ENCODE results near the gene P2RY8. TPM values are rescaled to one million over a fixed set of nuclear protein-coding genes. Genes with fewer than 3 reads are reported as not detected.
"Not testable (repeated sequence)": the region's sequence is repeated elsewhere in the genome, so short reads cannot be mapped to it uniquely, and the experiment has no call there.

P2RY8 gene
- total RNA-seq, 4 donors from 2014 or later, result 0.34 to 1.3 (median 0.64) TPM

GRCh38 chrX:1477229-1477628, 59.8 kb downstream of the P2RY8 start:
- Histone ChIP-seq H3K4me3 (no peak overlapping the region), H3K9me3 (peaks cover 0 to 8% (median 0%) of the 10 kb centered on the region in 3 donors), H3K27me3 (no peaks in the 10 kb centered on the region), H3K36me3 (no peaks in the 10 kb centered on the region), H3K4me1 (peaks cover 0 to 12% (median 0%) of the 10 kb centered on the region in 3 donors), H3K27ac (no peak overlapping the region)
- DNase-seq, result no peak
- intact Hi-C loops (cut with DNase I), result no loop called here
- WGBS, 2 donors, result 48 to 77% methylated on average over 3 of the region's 3 CpGs
- no peak for TF ChIP-seq POLR2A (IDR thresholded peaks at IDR 0.05)
- TF ChIP-seq CTCF (IDR thresholded peaks at IDR 0.05), result no peak

- Histone ChIP-seq H3K27me3 (no peaks in the 10 kb centered on the region), H3K36me3 (no peaks in the 10 kb centered on the region), H3K9me3 (peaks cover 0 to 8% (median 0%) of the 10 kb centered on the region in 3 donors), H3K4me1 (peaks cover 0 to 8% (median 0%) of the 10 kb centered on the region in 3 donors), H3K27ac (no peak overlapping the region), H3K4me3 (no peak overlapping the region)
- DNase-seq, result no peak
- TF ChIP-seq CTCF (IDR thresholded peaks at IDR 0.05) (no peak), POLR2A (IDR thresholded peaks at IDR 0.05) (no peak)
- intact Hi-C loops (cut with DNase I), result no loop called here
- 84% methylated on average over 4 of the region's 5 CpGs; no CpG with 5 or more reads in 1 of the 2 donors for WGBS, 2 donors
Observed at GRCh38 chrX:1476682-1477081, 60.3 kb downstream of the P2RY8 start.

- no peak for DNase-seq
- WGBS, 2 donors, result 83 to 93% methylated on average over 1 of the region's 1 CpG
- intact Hi-C loops (cut with DNase I), result no loop called here
Observed at GRCh38 chrX:1475881-1476280, 61.1 kb downstream of the P2RY8 start.

GRCh38 chrX:1475481-1475880, 61.5 kb downstream of the P2RY8 start:
- Histone ChIP-seq H3K36me3 (no peaks in the 10 kb centered on the region), H3K27ac (no peak overlapping the region), H3K4me3 (no peak overlapping the region), H3K27me3 (peaks cover 0 to 2% (median 0%) of the 10 kb centered on the region in 4 donors), H3K4me1 (no peaks in the 10 kb centered on the region), H3K9me3 (peaks cover 0 to 8% (median 0%) of the 10 kb centered on the region in 3 donors)
- intact Hi-C loops (cut with DNase I), result no loop called here
- DNase-seq, result no peak
- WGBS, 2 donors, result 94% methylated on average over 4 of the region's 4 CpGs
- TF ChIP-seq POLR2A (IDR thresholded peaks at IDR 0.05), result no peak
- no peak for TF ChIP-seq CTCF (IDR thresholded peaks at IDR 0.05)

More at GRCh38 chrX:1475881-1476280, 61.1 kb downstream of the P2RY8 start:
- H3K27me3 ChIP-seq, result no peaks in the 10 kb centered on the region
- peaks cover 0 to 8% (median 0%) of the 10 kb centered on the region in 3 donors for H3K9me3 ChIP-seq
- H3K4me3 ChIP-seq, result no peak overlapping the region
- no peaks in the 10 kb centered on the region for H3K4me1 ChIP-seq
- no peak overlapping the region for H3K27ac ChIP-seq
- TF ChIP-seq POLR2A (IDR thresholded peaks at IDR 0.05), result no peak
- no peak for TF ChIP-seq CTCF (IDR thresholded peaks at IDR 0.05)
- H3K36me3 ChIP-seq, result no peaks in the 10 kb centered on the region

- intact Hi-C loops (cut with DNase I); DNase-seq; H3K27ac ChIP-seq; H3K4me3 ChIP-seq; H3K36me3 ChIP-seq; H3K9me3 ChIP-seq; H3K4me1 ChIP-seq: not testable (repeated sequence)
- WGBS, 2 donors, result 62 to 65% methylated on average over 2 of the region's 2 CpGs
- peaks cover 0 to 10% (median 0%) of the 10 kb centered on the region in 4 donors for H3K27me3 ChIP-seq
Observed at GRCh38 chrX:1474593-1474992, 62.4 kb downstream of the P2RY8 start.

GRCh38 chrX:1472975-1473374, 64.0 kb downstream of the P2RY8 start:
- Histone ChIP-seq H3K4me3 (no peak overlapping the region), H3K9me3 (no peaks in the 10 kb centered on the region), H3K27me3 (peaks cover 0 to 20% (median 0%) of the 10 kb centered on the region in 4 donors), H3K4me1 (no peaks in the 10 kb centered on the region), H3K27ac (no peak overlapping the region), H3K36me3 (no peaks in the 10 kb centered on the region)
- TF ChIP-seq POLR2A (IDR thresholded peaks at IDR 0.05), result no peak
- no peak for TF ChIP-seq CTCF (IDR thresholded peaks at IDR 0.05)
- intact Hi-C loops (cut with DNase I), result no loop called here
- no peak for DNase-seq
- 83 to 89% methylated on average over 2 of the region's 2 CpGs for WGBS, 2 donors
